ENCODE results near the gene RCOR1. TPM values are rescaled to one million over a fixed set of nuclear protein-coding genes. Genes with fewer than 3 reads are reported as not detected.

Gene RCOR1
- total and polyA plus RNA-seq, 2 of the 4 experiments (the other 2 are of a cell fraction), result 9.0 to 11.2 TPM

GRCh38 chr14:102695167-102695555 lies 102.7 kb downstream of the RCOR1 start:
- Histone ChIP-seq H4K8ac (ENCODE audit: low read depth in 2 of 2, low read length in 2 of 2) (no peak overlapping the region), H3K36me3 (ENCODE audit: control insufficient read depth, insufficient read depth, low read length) (no peaks in the 10 kb centered on the region), H3K56ac (ENCODE audit: extremely low read depth, insufficient read depth, low read length) (no peak overlapping the region), H3K27me3 (ENCODE audit: control insufficient read depth, insufficient read depth, low read length) (no peaks in the 10 kb centered on the region), H2BK120ac (ENCODE audit: low read depth, low read length) (no peak overlapping the region), H2AK9ac (replicated peaks; ENCODE audit: low read depth, low read length, poor library complexity) (no peak overlapping the region), H3K27ac (ENCODE audit: insufficient read depth, low read length) (no peak overlapping the region), H3K9me1 (ENCODE audit: insufficient read depth, low read length) (peaks cover 2% of the 10 kb centered on the region; the same call in 1 of the 2 replicates), H3K9me3 (ENCODE audit: control insufficient read depth, insufficient read depth, low read length) (no peaks in the 10 kb centered on the region), H2AK5ac (ENCODE audit: low read depth, low read length) (no peak overlapping the region), H4K91ac (ENCODE audit: insufficient read depth, low read depth, low read length) (no peak overlapping the region), H2BK20ac (ENCODE audit: low read depth, low read length) (no peak overlapping the region), H4K5ac (ENCODE audit: low read depth, low read length) (no peak overlapping the region), H2AFZ (replicated peaks; ENCODE audit: low read length, poor library complexity) (no peak overlapping the region), H3K4me3 (ENCODE audit: insufficient read depth, low read depth, low read length) (no peak overlapping the region), H3K14ac (replicated peaks; ENCODE audit: low read depth, low read length) (no peak overlapping the region), H3K4me2 (ENCODE audit: low read depth, low read length) (no peak overlapping the region), H3K9ac (ENCODE audit: low read depth, low read length) (no peak overlapping the region), H3K18ac (ENCODE audit: low read depth, low read length) (no peak overlapping the region), H3K23ac (ENCODE audit: low read depth, low read length) (no peak overlapping the region), H2BK5ac (ENCODE audit: low read depth, low read length, poor library complexity, severe bottlenecking) (no peak overlapping the region), H2BK15ac (ENCODE audit: low read depth, low read length) (no peak overlapping the region), H3K4ac (ENCODE audit: low read depth, low read length) (no peak overlapping the region), H3K79me1 (ENCODE audit: low read depth in 1 of 2, low read length in 2 of 2) (peaks cover 34 to 68% of the 10 kb centered on the region in 2 experiments), H4K20me1 (ENCODE audit: insufficient read depth, low read length) (peaks cover 42% of the 10 kb centered on the region), H3K4me1 (ENCODE audit: control insufficient read depth, insufficient read depth, low read length) (no peaks in the 10 kb centered on the region; the same call in 1 of the 2 replicates)
- no TSS peak for BruUV-seq (replicated peaks)
- intact Hi-C loops (cut with micrococcal nuclease), result loop anchor here (10.0 kb wide), 2 partner anchors 260 to 360 kb away; partner anchors contain the start of gene CDC42BPB
- dilution Hi-C loops (cut with HindIII; ENCODE audit: low sequenced_read_pairs, unreplicated experiment), result no loop called here
- ATAC-seq (ENCODE audit: low read depth) (no peak), DNase-seq (no peak)
- no CpG with 5 or more reads among the region's 3 CpGs for WGBS, 2 experiments (ENCODE audit: extremely low coverage in 2 of 2, insufficient read length in 1 of 2)
- ChIA-PET POLR2A (ENCODE audit: unreplicated experiment) (interaction anchor here (0.6 kb wide), 1 partner anchor 69 kb away, joined by 6 read pairs; no protein-coding TSS in a partner anchor), CTCF (interaction anchor here (0.6 to 1.2 kb wide), 7 partner anchors 8 to 100 kb away, joined by 3 to 6 read pairs (median 4); no protein-coding TSS in a partner anchor)
- in situ Hi-C loops (cut with MboI; ENCODE audit: low sequenced_read_pairs), result loop anchor here (10.0 kb wide), 1 partner anchor 220 kb away; no protein-coding TSS in a partner anchor
- no peak for TF ChIP-seq MAFK (IDR thresholded peaks at IDR 0.05; ENCODE audit: low read depth, low read length)
